G401 (cell line): Measurements from ENCODE around the gene C19orf12. TPM values are rescaled to one million over a fixed set of nuclear protein-coding genes. Genes with fewer than 3 reads are reported as not detected.
"Not testable (repeated sequence)": the region's sequence is repeated elsewhere in the genome, so short reads cannot be mapped to it uniquely, and the experiment has no call there.

Experiments
- DNase-seq: peaks from one replicate; pipeline ENCODE4 v3.0.0-alpha.2; 2015; ENCODE audit warnings: low spot score
- in situ Hi-C: cut with HindIII; loops from 2 replicates; pipeline ENCODE4 v1.10.0; 2016; ENCODE audit warnings: low sequenced_read_pairs, mixed read lengths
- total RNA-seq: library from RNA; depleted of rRNA; stranded (reverse); fragments of >200 nt; shearing (Covaris generic); gene quantifications from 2 replicates; pipeline ENCODE4 v1.2.3, GENCODE V29; 2014

The C19orf12 gene
- total RNA-seq, 1 experiment from 2014 or later: 29.9 TPM

GRCh38 chr19:29737461-29738000 lies 22.5 kb upstream of the C19orf12 start:
- DNase-seq: no peak
- in situ Hi-C loops: no loop called here

DNA sequence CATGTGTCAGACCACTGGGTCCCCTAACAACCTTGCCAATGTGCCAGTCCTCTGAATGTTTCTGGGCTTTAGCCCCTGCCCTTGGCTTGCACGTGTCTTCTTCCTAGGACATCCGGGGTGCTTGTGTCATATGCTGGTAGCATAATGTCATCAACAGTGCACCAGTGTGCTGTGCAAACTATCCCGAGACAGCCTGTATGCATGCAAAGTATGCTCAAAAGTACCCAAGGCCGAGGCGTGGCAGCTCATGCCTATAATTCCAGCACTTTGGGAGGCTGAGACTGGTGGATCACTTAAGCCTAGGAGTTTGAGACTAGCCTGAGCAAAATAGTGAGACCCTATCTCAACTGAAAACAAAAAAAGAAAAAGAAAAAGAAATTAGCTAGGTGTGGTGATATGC lies 20.8 kb upstream of the C19orf12 start:
- in situ Hi-C loops: no loop called here
- DNase-seq: no peak

DNA sequence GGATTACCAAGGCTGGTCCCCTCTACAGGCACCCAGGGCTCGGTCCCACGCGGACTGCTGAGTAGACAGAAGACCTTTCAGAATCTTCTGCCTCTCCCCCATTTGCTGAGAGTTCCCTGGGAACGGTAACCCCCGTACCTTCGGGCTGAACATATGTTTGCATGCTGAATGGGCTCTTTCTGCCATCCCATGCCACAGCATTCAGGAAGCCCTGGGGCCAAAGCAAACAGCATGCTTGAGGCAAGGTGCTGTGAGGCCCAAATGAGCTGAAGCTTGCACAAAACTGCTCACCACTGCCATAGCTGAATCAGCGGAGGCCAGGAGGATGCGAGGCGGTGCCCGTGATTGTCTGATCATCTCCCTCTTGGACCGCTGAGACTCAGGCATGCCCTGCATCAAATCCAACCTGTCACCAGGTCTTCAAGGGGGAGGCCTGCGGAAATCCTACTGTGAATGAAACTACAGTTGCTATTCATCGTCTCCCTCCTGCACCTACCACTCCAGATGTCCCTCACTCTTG lies 16.3 kb upstream of the C19orf12 start:
- no peak for DNase-seq

GRCh38 chr19:29727906-29728305 lies 12.8 kb upstream of the C19orf12 start:
- in situ Hi-C loops: no loop called here
- no peak for DNase-seq

More for the DNA sequence above, 16.3 kb upstream of the C19orf12 start:
- in situ Hi-C loops: no loop called here

DNA sequence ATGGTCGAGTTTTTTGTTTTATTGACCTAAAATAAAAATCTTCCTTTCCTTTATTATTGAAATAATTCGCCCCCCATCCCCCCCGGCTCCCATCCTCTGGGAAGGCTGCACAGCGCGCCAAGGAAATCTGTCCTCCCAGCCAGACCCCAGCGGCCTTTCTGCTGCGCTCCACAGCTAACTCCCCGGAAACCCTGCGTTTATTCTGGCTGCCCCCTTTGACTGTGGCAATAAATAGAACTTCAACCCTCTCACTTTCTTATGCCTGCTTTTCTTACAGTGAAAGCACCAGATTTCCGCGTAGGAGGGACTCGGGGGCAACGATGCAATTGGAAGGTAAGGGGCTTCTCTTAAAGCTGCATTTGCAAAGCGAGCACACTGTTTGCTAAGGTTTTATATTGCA lies 9.7 kb upstream of the C19orf12 start:
- no peak for DNase-seq
- in situ Hi-C loops: no loop called here

GRCh38 chr19:29724102-29724641 lies 9.1 kb upstream of the C19orf12 start:
- peak; percentile 50 for DNase-seq
- in situ Hi-C loops: no loop called here

DNA sequence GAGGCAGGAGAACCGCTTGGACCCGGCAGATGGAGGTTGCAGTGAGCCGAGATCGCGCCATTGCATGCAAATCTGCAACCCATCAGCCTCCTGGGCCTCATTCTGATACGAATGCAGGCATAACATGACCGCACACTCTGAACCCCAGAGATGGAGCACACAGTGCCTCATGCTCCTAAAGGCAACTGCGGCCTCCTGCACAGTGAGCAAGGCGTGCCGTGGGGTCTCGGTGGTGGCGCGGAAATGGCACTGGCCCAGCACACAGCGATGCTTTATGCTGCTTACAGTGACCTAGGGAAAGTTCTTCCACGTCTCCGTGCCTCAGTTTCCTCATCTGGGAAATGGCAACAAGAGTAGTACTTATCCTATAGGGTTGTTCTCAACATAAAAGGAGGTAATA lies 2.0 kb upstream of the C19orf12 start:
- in situ Hi-C loops: no loop called here
- no peak for DNase-seq

DNA sequence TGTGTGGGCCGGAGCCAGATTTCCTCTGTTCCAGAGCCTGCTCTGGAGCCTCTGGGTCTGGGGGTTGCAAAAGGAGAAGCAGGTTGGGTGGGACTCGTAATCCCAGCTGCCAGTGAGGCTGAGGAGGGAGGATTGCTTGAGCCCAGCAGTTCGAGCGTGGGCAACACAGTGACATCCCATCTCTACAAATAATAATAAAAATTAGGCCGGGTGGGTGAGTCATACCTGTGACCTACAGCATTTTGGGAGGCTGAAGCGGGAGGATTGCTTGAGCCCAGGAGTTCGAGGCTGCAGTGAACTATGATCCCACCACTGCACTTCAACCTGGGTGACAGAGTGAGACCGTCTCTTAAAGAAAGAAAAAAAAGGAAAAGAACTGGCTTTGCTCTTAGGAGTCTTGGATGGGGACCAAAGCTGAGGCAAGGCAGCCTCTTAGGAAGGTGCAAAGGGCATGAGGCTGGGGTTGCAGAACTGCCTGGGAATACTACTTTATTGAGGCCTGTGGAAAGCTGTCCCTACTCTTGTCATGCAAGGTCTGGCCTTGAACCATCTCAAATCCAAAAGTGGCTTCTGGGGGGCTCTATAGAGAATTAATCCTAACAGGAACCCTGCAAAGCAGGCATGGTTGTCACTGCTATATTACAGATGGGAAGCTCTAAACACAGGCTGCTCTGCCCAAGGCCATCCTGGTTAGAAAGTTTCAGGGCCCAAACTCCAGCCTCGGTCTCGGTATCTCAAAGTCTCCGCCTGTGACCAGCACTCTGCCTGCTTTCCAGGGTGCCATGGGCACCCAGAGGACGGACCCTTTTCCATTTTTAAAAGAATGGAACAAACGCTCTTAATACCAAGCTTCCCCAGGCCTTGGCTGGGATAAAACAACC lies 880 bp upstream of the C19orf12 start:
- in situ Hi-C loops: no loop called here
- DNase-seq: peak; percentile 24

GRCh38 chr19:29714371-29714952 lies 599 bp downstream of the C19orf12 start:
- in situ Hi-C loops: no loop called here
- peak; percentile 21 for DNase-seq

DNA sequence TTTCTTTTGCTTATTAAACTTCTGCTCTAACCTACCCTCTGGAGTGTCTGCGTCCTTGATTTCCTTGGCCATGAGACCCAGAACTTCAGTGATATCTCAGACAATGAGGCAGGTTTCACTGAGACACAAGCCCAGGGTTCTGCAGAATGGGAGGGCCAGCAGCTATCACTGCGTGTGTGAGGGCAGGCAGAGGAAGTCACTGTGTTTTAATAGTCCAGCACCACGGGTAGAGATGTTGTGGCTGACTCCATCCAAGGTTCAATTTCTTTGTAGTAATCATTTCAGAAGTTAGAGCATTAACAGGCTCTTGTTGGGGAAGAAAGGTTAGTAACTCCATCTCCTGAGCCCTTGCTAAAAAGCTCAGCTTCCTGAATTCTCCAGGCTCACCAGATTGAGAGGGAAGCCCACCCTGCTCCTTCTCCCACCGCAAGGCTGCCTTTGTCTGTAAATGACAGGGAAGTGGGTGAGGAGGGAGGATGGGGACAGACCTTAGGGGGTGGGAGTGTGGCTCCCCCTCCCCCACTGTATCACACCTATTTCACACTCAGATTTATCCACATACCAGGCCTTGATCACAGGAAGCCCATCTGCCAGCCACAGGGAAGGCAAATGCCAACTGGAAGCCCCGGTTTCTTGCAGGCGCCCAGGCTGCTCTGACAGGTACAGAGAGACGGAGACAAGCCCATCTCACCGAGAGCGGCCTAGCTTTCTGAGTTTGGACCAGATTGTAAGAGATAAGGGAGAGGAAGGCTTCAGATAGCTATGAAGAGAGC lies 2.1 kb downstream of the C19orf12 start:
- DNase-seq: peak; percentile 37
- in situ Hi-C loops: no loop called here

DNA sequence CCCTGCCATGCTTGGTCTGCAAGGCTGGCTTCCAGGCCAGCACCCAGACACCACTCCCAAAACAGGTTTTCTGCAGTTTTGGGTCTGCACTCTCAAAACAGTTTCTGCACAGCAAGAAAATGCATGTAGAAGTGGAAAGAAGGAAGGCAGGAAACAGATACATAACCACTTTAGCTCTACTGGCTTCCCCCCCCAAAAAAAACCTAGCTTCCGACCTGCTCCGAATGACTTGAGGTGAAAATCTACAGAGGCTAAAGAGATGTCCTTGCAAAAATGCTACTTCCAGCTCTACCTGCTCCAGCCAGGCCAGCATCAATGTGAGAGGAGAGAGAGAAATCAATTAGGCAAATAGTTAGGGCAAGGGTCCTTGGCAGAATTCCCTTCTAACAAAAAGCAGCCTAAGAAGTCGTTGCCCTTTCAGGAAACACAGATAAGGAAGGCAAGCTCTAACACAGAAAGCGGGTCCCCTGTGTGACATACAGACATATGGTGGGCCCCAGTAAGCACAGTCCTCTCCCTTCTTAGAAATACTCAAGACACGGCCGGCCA lies 3.4 kb downstream of the C19orf12 start:
- in situ Hi-C loops: no loop called here
- no peak for DNase-seq

- in situ Hi-C loops, DNase-seq: not testable (repeated sequence)
Measured at GRCh38 chr19:29709440-29709798, 5.6 kb downstream of the C19orf12 start.

DNA sequence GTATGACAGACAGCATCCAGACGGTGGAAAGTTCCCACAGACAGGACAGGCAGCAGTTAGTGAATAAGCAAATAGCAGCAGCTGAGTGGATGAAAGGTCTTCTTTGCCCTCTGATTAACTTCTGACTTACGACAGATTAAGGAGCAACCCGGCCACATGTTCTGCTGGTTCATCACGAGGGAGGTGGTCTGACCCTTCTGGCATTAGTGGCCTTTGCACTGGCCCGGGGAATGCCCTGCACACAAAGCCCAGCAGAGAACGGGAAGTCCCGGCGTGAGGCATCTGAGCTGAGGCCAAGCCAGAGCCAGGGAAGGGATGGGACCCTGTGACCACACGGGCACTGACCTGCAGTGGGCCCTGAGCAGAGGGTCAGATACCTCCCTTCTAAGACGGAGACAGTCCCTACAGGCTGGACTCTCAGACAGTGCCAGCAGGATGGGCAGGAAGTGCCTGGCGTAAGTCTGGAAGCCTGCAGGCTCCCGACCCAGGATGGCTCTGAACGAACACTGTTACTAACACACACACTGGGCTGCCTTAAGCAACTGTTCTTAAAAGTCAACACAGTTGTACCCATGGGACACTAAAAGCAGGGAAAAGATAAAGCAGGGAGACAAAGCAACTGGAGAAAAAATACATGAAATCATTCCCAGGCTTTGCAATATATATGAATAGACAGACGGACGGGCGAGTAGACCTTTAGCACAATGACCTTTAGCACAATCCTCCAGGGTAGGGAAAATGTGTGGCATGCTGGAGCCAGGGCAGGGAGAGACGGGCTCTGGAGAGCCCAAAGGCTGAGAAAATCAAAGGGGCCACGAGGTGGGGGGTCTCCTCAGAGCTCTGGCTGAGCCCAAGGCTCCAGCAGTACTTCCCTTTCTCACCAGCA lies 6.3 kb downstream of the C19orf12 start:
- DNase-seq: no peak
- in situ Hi-C loops: no loop called here

DNA sequence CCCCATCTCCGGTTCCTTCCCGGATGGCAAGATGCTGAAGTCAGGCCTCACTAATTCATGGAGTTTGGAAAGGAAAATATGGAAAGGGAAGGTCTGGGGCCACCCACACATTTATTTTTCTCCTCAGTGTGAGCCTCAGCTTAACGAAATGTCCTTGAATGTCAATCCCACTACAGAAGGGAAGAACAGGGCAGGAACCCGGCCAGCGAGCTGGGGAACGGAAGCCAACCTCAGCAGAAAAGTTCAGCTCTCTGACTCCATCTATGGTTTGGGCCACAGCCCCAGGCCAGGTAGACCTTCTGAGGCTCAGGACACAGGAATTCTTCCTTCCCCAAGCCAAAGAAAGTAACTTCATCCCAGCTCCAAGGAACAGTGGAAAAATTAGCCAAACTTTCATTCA lies 8.4 kb downstream of the C19orf12 start:
- in situ Hi-C loops: no loop called here
- DNase-seq: no peak

DNA sequence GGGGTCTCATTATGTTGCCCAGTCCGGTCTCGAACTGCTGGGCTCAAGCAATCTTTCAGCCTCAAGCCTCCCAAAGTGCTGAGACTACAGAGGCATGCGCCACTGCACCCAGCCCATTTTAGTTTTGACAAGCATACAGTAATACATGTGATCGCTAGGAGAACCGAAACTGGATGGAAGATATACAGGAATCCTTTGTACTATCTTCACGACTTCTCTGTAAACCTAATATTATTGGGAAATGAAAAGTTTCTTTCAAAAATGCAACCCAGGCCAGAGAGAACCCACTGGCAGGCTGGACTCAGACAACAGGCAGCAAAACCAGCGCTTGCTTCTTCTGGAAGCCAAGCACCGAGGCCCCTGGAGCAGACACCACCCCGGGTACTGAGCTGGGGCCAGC lies 9.4 kb downstream of the C19orf12 start:
- in situ Hi-C loops: no loop called here
- no peak for DNase-seq

GRCh38 chr19:29704562-29705558 lies 10.2 kb downstream of the C19orf12 start:
- in situ Hi-C loops: no loop called here
- DNase-seq: no peak

- no peak for DNase-seq
- in situ Hi-C loops: no loop called here
Measured at GRCh38 chr19:29702963-29703320, 12.1 kb downstream of the C19orf12 start.
